Large intestine (tissue), 3 donors: Measurements from ENCODE around the gene KIF26B. TPM values are rescaled to one million over a fixed set of nuclear protein-coding genes. Genes with fewer than 3 reads are reported as not detected.

ENCODE experiments used
- DNase-seq, 2 donors: peaks; one replicate each; pipeline versions ENCODE4 v3.0.0 to v3.0.0-alpha.2; 2013
- H3K27ac ChIP-seq: one replicate; pipeline ENCODE4 v1.5.1; 2013; ENCODE audit warnings: low read length
- H3K27me3 ChIP-seq: 2 replicates; pipeline ENCODE4 v1.6.1; 2013; ENCODE audit warnings: low read length; ENCODE audit not compliant: control insufficient read depth, insufficient read depth
- H3K36me3 ChIP-seq: 2 replicates; pipeline ENCODE4 v1.6.1; 2013; ENCODE audit warnings: low read length; ENCODE audit not compliant: control insufficient read depth, insufficient read depth
- H3K4me1 ChIP-seq: one replicate; pipeline ENCODE4 v1.6.1; 2013; ENCODE audit warnings: low read length; ENCODE audit not compliant: control insufficient read depth, insufficient read depth
- H3K4me3 ChIP-seq: one replicate; pipeline ENCODE4 v1.5.1; 2013; ENCODE audit warnings: low read length
- H3K9me3 ChIP-seq: one replicate; pipeline ENCODE4 v1.6.1; 2013; ENCODE audit warnings: mild to moderate bottlenecking, low read depth, low read length, moderate library complexity; ENCODE audit not compliant: control insufficient read depth
- WGBS: methylation state at CpG from one replicate; pipeline ENCODE4 v1.1.5; 2013; ENCODE audit warnings: low lambda C conversion rate; ENCODE audit not compliant: insufficient coverage; 5-methylcytosine and 5-hydroxymethylcytosine counted together
- polyA plus RNA-seq: library from polyadenylated mRNA; unstranded; fragments of 120-200 nt; gene quantifications from one replicate; pipeline ENCODE4 v1.2.1, GENCODE V29; 2013

Gene KIF26B
- polyA plus RNA-seq, 1 donor, result 3.9 TPM

DNA sequence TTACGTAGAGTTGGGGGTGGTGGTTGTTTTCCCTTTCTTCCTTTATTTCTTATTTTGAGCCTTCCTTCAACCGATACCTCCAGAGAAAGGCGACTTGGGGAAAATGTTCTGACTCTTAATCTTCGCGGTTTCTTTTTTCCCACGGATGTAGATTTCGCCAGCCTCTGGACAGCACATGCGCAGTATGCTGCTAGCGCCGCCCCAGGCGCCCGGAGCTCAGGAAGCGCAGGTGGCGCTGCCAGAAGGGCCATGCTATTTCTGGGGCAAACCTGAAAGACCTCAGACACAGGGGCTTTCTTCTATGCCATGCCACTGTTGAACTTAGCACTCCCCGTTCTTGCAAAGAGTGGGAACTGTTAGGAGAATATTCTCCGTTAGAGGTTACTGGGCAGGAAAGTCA is 392.1 kb downstream of the KIF26B start:
- Histone ChIP-seq H3K4me1 (no peaks in the 10 kb centered on the region), H3K27ac (no peak overlapping the region), H3K36me3 (no peaks in the 10 kb centered on the region), H3K4me3 (no peak overlapping the region), H3K27me3 (no peaks in the 10 kb centered on the region), H3K9me3 (no peaks in the 10 kb centered on the region)
- WGBS, result 100% methylated on average over 2 of the region's 16 CpGs
- no peak for DNase-seq

DNA sequence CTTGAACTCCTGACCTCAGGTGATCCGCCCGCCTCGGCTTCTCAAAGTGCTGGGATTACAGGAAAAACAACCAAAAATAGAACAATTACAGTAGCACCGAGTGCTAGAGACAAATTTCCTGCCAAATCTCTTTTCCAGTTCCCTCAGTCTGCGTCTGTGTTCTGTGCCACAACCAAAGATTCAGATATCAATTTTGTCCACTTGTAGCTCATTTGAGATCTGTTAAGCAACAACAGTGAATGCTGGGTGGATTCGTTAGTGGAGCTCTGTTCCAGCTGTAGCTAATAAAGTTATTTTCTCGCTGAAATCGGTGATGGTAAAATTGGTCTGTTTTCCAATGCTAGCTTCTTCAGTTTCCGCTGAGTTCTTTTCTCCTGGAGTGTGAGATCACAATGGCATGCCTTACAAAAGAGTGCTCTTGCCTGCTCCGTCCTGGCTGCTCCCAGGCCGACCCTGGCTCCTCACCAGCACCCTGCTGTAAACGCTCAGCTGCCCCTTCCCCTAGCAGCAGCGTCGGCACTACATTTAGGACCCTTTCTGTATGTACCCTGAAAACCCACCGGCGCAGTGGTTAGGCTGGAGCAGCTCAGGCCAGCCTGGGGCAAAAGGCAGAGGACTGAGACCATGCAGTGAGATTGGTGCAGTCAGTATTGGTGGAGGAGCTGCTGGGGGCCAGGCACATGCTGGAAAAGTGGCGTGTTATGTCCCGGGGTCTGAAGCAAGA is 395.4 kb downstream of the KIF26B start:
- Histone ChIP-seq H3K9me3 (no peaks in the 10 kb centered on the region), H3K27ac (no peak overlapping the region), H3K4me1 (no peaks in the 10 kb centered on the region), H3K27me3 (no peaks in the 10 kb centered on the region), H3K36me3 (no peaks in the 10 kb centered on the region), H3K4me3 (no peak overlapping the region)
- WGBS, result no CpG with 5 or more reads among the region's 18 CpGs
- DNase-seq, result no peak

DNA sequence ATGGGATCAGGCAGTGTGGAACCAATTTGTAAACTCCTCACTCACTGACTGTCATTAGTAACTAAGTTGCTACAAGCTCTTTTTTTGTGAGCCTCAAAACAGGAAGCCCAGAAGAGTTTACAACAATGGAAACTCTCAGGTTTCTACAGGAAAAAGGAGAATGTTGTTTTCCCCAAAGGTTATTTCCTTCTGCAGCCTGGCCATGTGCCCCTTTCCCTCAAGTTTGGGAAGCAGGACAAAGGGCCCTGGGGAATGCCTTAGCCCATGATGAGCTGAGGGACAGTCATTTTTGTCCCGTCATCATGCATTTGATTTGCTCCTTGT is 395.9 kb downstream of the KIF26B start:
- no peak overlapping the region for H3K4me3 ChIP-seq
- no peaks in the 10 kb centered on the region for H3K36me3 ChIP-seq
- no peak for DNase-seq
- H3K27me3 ChIP-seq, result no peaks in the 10 kb centered on the region
- no peaks in the 10 kb centered on the region for H3K4me1 ChIP-seq
- WGBS, result 100% methylated on average over 1 of the region's 1 CpG
- H3K9me3 ChIP-seq, result no peaks in the 10 kb centered on the region
- no peak overlapping the region for H3K27ac ChIP-seq

DNA sequence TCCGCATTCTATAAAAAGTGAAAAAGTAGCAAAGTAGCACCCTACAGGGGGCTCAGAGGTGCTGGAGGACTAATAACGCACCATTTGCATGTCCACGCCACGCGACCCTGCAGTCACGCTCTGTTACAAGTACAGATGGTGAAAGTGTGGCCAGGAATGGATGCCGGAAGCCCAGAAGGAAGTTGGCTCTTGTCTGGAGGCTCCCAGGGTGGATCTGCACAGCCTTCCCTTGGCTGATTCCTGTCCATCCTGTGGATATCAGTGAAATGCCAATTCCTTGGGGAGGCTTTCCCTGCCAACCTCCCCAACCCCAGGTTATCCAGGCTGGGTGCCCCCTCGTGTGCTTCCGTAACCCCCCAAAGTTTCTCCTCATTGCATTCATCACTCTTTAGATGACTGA is 396.8 kb downstream of the KIF26B start:
- no peak for DNase-seq
- Histone ChIP-seq H3K27ac (no peak overlapping the region), H3K27me3 (no peaks in the 10 kb centered on the region), H3K4me3 (no peak overlapping the region), H3K9me3 (no peaks in the 10 kb centered on the region), H3K36me3 (no peaks in the 10 kb centered on the region), H3K4me1 (no peaks in the 10 kb centered on the region)
- 100% methylated on average over 1 of the region's 9 CpGs for WGBS

DNA sequence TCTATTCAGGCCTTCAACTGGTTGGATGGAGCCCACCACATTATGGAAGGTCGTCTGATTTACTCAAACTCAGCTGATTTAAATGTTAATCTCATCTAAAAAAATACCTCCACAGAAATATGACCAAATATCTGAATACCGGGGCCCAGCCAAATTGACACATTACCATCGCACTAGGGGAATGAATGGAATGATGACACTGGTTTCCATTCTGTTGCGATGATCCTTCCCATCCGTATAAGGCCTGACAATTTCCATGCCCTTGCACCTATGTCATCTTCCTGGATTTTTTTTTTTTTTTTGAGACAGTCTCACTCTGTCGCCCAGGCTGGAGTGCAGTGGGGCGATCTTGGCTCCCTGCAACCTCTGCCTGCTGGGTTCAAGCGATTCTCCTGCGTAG is 397.5 kb downstream of the KIF26B start:
- Histone ChIP-seq H3K27ac (no peak overlapping the region), H3K36me3 (no peaks in the 10 kb centered on the region), H3K27me3 (no peaks in the 10 kb centered on the region), H3K9me3 (no peaks in the 10 kb centered on the region), H3K4me1 (no peaks in the 10 kb centered on the region), H3K4me3 (no peak overlapping the region)
- 83% methylated on average over 1 of the region's 9 CpGs for WGBS
- DNase-seq, result no peak

DNA sequence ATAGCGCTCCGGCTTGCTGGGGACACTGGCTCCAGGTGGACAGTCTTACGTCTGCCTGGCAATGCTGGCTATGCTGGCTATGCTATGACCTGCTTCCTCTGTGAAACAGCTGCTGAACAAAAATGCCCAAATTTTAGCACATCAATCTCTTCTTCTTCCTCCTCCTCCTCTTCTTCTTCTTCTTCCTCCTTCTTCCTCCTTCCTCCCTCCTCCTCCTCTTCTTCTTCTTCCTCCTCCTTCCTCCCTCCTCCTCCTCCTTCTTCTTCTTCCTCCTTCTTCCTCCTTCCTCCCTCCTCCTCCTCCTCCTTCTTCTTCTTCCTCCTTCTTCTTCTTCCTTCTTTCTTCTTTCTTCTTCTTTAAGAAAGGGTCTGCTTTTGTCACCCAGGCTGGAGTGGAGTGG is 401.3 kb downstream of the KIF26B start:
- Histone ChIP-seq H3K27me3 (no peaks in the 10 kb centered on the region), H3K36me3 (no peaks in the 10 kb centered on the region), H3K9me3 (no peaks in the 10 kb centered on the region), H3K27ac (no peak overlapping the region), H3K4me3 (no peak overlapping the region), H3K4me1 (peaks cover 11% of the 10 kb centered on the region)
- WGBS, result no CpG with 5 or more reads among the region's 3 CpGs
- no peak for DNase-seq

DNA sequence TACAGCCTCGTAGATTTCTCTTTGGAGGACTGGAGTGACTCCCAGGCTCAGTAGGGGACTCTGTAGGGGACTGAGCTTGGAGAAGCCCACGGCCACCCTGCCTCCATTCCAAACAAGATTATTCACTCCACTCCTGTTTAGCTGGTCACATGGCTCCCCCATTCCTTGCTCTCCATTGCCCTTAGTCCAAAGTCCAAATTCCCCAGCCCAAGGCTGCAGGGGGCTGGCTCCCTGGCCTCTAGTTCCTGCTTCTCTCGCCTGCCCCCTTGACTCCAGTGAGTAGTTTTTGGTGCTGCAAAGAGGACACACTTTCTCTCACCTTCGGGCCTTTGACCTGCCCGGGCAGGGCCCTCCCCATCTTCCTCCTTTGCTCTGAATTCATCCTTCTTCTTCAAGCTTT is 403.3 kb downstream of the KIF26B start:
- DNase-seq, result peak; percentile 31 to 60
- H3K9me3 ChIP-seq, result peaks cover 3% of the 10 kb centered on the region
- 40% methylated on average over 1 of the region's 5 CpGs for WGBS
- H3K27me3 ChIP-seq, result no peaks in the 10 kb centered on the region
- H3K4me1 ChIP-seq, result peaks cover 11% of the 10 kb centered on the region
- H3K4me3 ChIP-seq, result no peak overlapping the region
- no peaks in the 10 kb centered on the region for H3K36me3 ChIP-seq
- H3K27ac ChIP-seq, result no peak overlapping the region

DNA sequence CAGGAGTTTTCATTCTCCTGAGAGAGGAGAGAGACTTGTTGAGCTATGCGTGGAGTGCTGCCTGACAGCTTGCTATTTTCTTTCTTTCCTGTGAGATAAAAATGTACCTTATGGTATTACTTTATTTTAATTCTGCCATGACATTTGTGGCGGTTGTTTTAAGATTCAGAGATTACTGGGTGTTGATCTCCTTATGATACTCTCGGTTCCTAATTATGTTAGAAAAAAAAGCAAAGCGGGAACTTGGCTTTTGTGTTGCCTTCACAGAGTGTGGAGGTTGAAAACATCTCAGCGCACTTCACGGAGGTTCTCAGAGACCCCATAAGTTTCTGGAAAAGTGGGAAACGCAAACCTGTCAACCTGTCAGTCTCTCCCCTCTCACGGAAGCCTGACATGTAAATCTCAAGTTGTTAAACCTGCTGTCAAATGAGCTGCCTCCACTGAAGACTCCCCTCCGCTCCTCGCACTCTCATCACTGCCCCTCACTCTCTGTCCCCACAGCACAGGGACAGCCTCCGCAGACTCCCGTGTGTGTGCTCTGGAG is 405.6 kb downstream of the KIF26B start:
- peaks cover 3% of the 10 kb centered on the region for H3K9me3 ChIP-seq
- peaks cover 11% of the 10 kb centered on the region for H3K4me1 ChIP-seq
- H3K27me3 ChIP-seq, result no peaks in the 10 kb centered on the region
- 83% methylated on average over 2 of the region's 12 CpGs for WGBS
- H3K36me3 ChIP-seq, result no peaks in the 10 kb centered on the region
- no peak overlapping the region for H3K4me3 ChIP-seq
- no peak overlapping the region for H3K27ac ChIP-seq
- no peak for DNase-seq

DNA sequence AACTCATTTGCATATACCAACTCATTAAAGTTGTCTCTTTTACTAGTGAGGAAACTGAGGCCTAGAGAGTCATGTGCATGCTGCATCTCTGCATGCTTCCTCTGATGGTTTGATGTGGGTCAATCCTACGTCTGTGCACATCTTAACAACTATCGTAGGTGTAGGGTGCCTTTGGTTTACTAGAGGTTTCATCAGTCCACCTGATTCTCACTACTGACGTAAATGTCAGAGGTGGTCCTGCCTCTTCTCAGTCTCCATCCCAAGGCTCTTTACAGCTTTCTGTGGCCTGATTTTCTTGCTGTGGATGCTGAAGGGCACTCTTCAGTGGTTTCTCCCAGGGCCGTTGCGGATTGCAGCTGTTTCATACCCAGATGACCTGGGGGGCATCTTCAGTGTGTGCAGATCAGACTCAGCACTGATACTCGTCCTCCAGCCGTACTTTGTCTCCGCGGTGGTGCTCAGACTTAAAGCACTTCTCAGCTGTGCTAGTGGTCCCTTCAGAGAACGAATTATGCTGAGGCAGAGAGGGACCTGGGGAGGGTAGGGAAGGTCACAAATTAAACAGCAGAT is 407.0 kb downstream of the KIF26B start:
- peaks cover 11% of the 10 kb centered on the region for H3K4me1 ChIP-seq
- H3K27me3 ChIP-seq, result no peaks in the 10 kb centered on the region
- DNase-seq, result no peak
- H3K36me3 ChIP-seq, result no peaks in the 10 kb centered on the region
- peaks cover 3% of the 10 kb centered on the region for H3K9me3 ChIP-seq
- no peak overlapping the region for H3K27ac ChIP-seq
- WGBS, result no CpG with 5 or more reads among the region's 10 CpGs
- H3K4me3 ChIP-seq, result no peak overlapping the region

DNA sequence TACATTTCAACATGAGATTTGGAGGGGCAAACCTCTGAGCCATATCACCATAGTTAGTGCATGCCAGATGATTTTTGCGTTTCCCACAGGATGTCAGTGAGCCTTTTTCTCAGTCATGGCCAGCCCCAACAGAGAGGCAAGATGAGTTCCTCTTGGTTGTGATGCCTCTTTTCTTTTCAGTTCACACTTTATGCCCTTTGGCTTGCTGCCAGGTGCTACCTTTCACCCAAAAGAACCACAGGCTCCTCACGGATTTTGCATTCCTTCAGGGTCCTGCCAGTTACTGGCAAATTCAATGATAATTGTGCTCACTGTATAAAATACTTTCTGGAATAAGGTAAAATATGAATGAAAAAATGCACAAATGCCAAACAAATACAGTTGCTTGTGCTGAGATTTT is 411.3 kb downstream of the KIF26B start:
- WGBS, result 80% methylated on average over 1 of the region's 2 CpGs
- Histone ChIP-seq H3K4me3 (no peak overlapping the region), H3K4me1 (peaks cover 4% of the 10 kb centered on the region), H3K36me3 (no peaks in the 10 kb centered on the region), H3K27ac (no peak overlapping the region), H3K27me3 (no peaks in the 10 kb centered on the region), H3K9me3 (peaks cover 3% of the 10 kb centered on the region)
- DNase-seq, result no peak

DNA sequence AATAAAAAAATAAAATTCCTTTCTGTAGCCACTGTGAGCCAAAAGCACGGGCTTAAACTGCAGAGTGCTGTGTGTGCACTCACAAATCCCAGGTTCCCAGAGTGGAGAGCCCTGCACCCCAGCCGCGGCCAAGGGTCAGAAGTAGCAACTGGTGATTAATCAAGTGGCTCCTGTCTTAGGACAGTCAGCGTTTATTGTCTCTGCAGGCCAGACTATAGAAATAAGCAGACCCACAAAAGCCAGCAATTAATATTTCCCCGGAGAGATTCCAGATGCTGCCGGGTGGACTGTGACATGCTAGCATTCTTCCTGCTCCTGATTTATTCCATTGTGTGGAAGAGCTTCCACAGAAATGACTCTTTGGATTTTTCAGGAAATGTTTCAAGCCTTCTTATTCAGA is 412.2 kb downstream of the KIF26B start:
- WGBS, result no CpG with 5 or more reads among the region's 6 CpGs
- Histone ChIP-seq H3K27ac (no peak overlapping the region), H3K9me3 (peaks cover 3% of the 10 kb centered on the region), H3K36me3 (no peaks in the 10 kb centered on the region), H3K27me3 (no peaks in the 10 kb centered on the region), H3K4me3 (no peak overlapping the region), H3K4me1 (peaks cover 4% of the 10 kb centered on the region)
- DNase-seq, result peak; percentile 12 to 49
